Liver (tissue), 9 donors: Measurements from ENCODE around the gene MDM2. TPM values are rescaled to one million over a fixed set of nuclear protein-coding genes. Genes with fewer than 3 reads are reported as not detected.

Experiments used
- DNase-seq: peaks from one replicate; pipeline ENCODE4 v3.0.0-alpha.2; 2017; ENCODE audit warnings: low spot score
- H3K27ac ChIP-seq, 2 donors: one replicate each; pipeline ENCODE4 v1.7.0; 2013; ENCODE audit warnings: inconsistent platforms in 2 of 2, low read length in 2 of 2, control low read depth in 1 of 2, low read depth in 1 of 2, mild to moderate bottlenecking in 1 of 2
- H3K27me3 ChIP-seq, 4 donors: one replicate each; pipeline versions ENCODE4 v1.6.1 to v1.7.0; 2013; ENCODE audit warnings: low read length in 3 of 4, inconsistent platforms in 1 of 4, mild to moderate bottlenecking in 1 of 4, moderate library complexity in 1 of 4; ENCODE audit not compliant: control insufficient read depth in 4 of 4, insufficient read depth in 4 of 4
- H3K36me3 ChIP-seq, 4 donors: one replicate each; pipeline versions ENCODE4 v1.6.1 to v1.7.0; 2013; ENCODE audit warnings: low read length in 3 of 4, mild to moderate bottlenecking in 3 of 4, low read depth in 1 of 4, moderate library complexity in 1 of 4; ENCODE audit not compliant: control insufficient read depth in 4 of 4, insufficient read depth in 3 of 4
- H3K4me1 ChIP-seq, 4 donors: one replicate each; pipeline versions ENCODE4 v1.6.1 to v1.7.0; 2013; ENCODE audit warnings: low read length in 3 of 4, mild to moderate bottlenecking in 3 of 4, moderate library complexity in 1 of 4; ENCODE audit not compliant: control insufficient read depth in 4 of 4, insufficient read depth in 4 of 4
- H3K4me3 ChIP-seq, 3 donors: one replicate each; pipeline versions ENCODE4 v1.6.1 to v1.7.0; 2013; ENCODE audit warnings: low read length in 3 of 3, control low read depth in 1 of 3, low read depth in 1 of 3, mild to moderate bottlenecking in 1 of 3
- H3K9ac ChIP-seq, 2 donors: one replicate each; pipeline ENCODE4 v1.7.0; 2013; ENCODE audit warnings: low read length in 2 of 2, mild to moderate bottlenecking in 2 of 2, moderate library complexity in 2 of 2, control low read depth in 1 of 2, low read depth in 1 of 2
- H3K9me3 ChIP-seq, 4 donors: one replicate each; pipeline versions ENCODE4 v1.6.1 to v1.7.0; 2013; ENCODE audit warnings: low read length in 3 of 4; ENCODE audit not compliant: control insufficient read depth in 4 of 4
- ATF3 ChIP-seq: IDR thresholded peaks from 2 replicates; pipeline ENCODE4 v1.6.1; 2016; ENCODE audit warnings: antibody characterized with exemption
- CTCF ChIP-seq: fragments of 150-350 bp; IDR thresholded peaks from 2 replicates; pipeline ENCODE4 v1.5.1; 2017; ENCODE audit warnings: improper control_type of control experiment, low read depth, low read length; ENCODE audit not compliant: missing input control
- EGR1 ChIP-seq, 2 donors: IDR thresholded peaks; 2 replicates each; pipeline ENCODE4 v1.6.1; 2016 to 2018; ENCODE audit warnings: antibody characterized with exemption in 2 of 2, low read depth in 2 of 2
- FOXA1 ChIP-seq: IDR thresholded peaks from 2 replicates; pipeline ENCODE4 v1.6.1; 2016; ENCODE audit warnings: antibody characterized with exemption
- FOXA2 ChIP-seq: IDR thresholded peaks from 2 replicates; pipeline ENCODE4 v1.6.1; 2016; ENCODE audit warnings: antibody characterized with exemption
- GABPA ChIP-seq, 2 donors: IDR thresholded peaks in 1 of 2; conservative IDR thresholded peaks in 1 of 2; 2 replicates each; pipeline ENCODE4 v1.6.1; 2016; ENCODE audit warnings: antibody characterized with exemption in 2 of 2, mild to moderate bottlenecking in 1 of 2, moderate library complexity in 1 of 2
- HNF4A ChIP-seq, 2 donors: conservative IDR thresholded peaks; 2 replicates each; pipeline ENCODE4 v1.6.1; 2016; ENCODE audit warnings: antibody characterized with exemption in 2 of 2, mild to moderate bottlenecking in 2 of 2
- HNF4G ChIP-seq: IDR thresholded peaks from 2 replicates; pipeline ENCODE4 v1.6.1; 2016; ENCODE audit warnings: antibody characterized with exemption
- JUND ChIP-seq, 2 donors: IDR thresholded peaks; 2 replicates each; pipeline ENCODE4 v1.6.1; 2016; ENCODE audit warnings: antibody characterized with exemption in 2 of 2
- NR2F2 ChIP-seq: IDR thresholded peaks from 2 replicates; pipeline ENCODE4 v1.6.1; 2016; ENCODE audit warnings: antibody characterized with exemption
- RAD21 ChIP-seq, 2 donors: IDR thresholded peaks; 2 replicates each; pipeline ENCODE4 v1.6.1; 2016; ENCODE audit warnings: antibody characterized with exemption in 2 of 2, mild to moderate bottlenecking in 2 of 2
- REST ChIP-seq: IDR thresholded peaks from 2 replicates; pipeline ENCODE4 v1.6.1; 2016; ENCODE audit warnings: antibody characterized with exemption, mild to moderate bottlenecking
- RXRA ChIP-seq, 2 donors: IDR thresholded peaks; 2 replicates each; pipeline ENCODE4 v1.6.1; 2017 to 2018; ENCODE audit warnings: antibody characterized with exemption in 2 of 2, mild to moderate bottlenecking in 1 of 2
- SP1 ChIP-seq: IDR thresholded peaks from 2 replicates; pipeline ENCODE4 v1.6.1; 2018; ENCODE audit warnings: antibody characterized with exemption, mild to moderate bottlenecking
- TAF1 ChIP-seq: conservative IDR thresholded peaks from 2 replicates; pipeline ENCODE4 v1.6.1; 2016; ENCODE audit warnings: antibody characterized with exemption, mild to moderate bottlenecking
- ZBTB33 ChIP-seq: IDR thresholded peaks from 2 replicates; pipeline ENCODE4 v1.6.1; 2016; ENCODE audit warnings: antibody characterized with exemption
- WGBS: extraction: QIAGEN DNeasy Blood & Tissue Kit; methylation state at CpG from one replicate; pipeline ENCODE4 v1.1.7; 2013; 5-methylcytosine and 5-hydroxymethylcytosine counted together
- polyA plus RNA-seq, 2 donors: library from polyadenylated mRNA; stranded (reverse) in 1 of 2; unstranded in 1 of 2; fragments of 200-250 nt in 1 of 2; fragments of >200 nt in 1 of 2; fragmentation: Nextera tagmentation in 1 of 2; extraction: Ambion mirVana in 1 of 2; gene quantifications; one replicate each; pipeline versions ENCODE4 v1.2.1 to v1.2.3, GENCODE V29; 2013 to 2015
- total RNA-seq, 2 donors: library from RNA; depleted of rRNA; stranded (reverse); fragments of >200 nt; gene quantifications; one replicate each; pipeline ENCODE4 v1.2.3, GENCODE V29; 2014
- donor health status: healthy.
- donor health status: healthy.
- donor health status: healthy.
- donor health status: healthy.
- donor health status: healthy.

Gene MDM2
- total and polyA plus RNA-seq, 4 donors: 10.1 to 69.4 (median 36.9) TPM

- TF ChIP-seq CTCF (no peak), REST (no peak), SP1 (no peak), NR2F2 (no peak)
Measured at GRCh38 chr12:68761901-68762630, 45.9 kb upstream of the MDM2 start (continued).

- TF ChIP-seq HNF4G: no peak
- TF ChIP-seq FOXA2: no peak
- TF ChIP-seq ZBTB33: no peak
- TF ChIP-seq SP1: no peak
- WGBS: 98% methylated on average over 3 of the region's 3 CpGs
Measured at GRCh38 chr12:68762691-68763090, 45.3 kb upstream of the MDM2 start.

GRCh38 chr12:68765696-68766095 lies 42.3 kb upstream of the MDM2 start:
- Histone ChIP-seq H3K4me1 (peaks cover 0 to 3% (median 1%) of the 10 kb centered on the region in 4 donors), H3K9me3 (no peaks in the 10 kb centered on the region), H3K27ac (no peak overlapping the region), H3K9ac (no peak overlapping the region), H3K36me3 (peaks cover 0 to 15% (median 7%) of the 10 kb centered on the region in 4 donors), H3K27me3 (no peaks in the 10 kb centered on the region), H3K4me3 (no peak overlapping the region)
- 99% methylated on average over 1 of the region's 1 CpG for WGBS
- no peak for DNase-seq
- TF ChIP-seq ZBTB33: no peak
- no peak for TF ChIP-seq FOXA1
- TF ChIP-seq NR2F2: no peak
- TF ChIP-seq ATF3: no peak
- TF ChIP-seq EGR1 (IDR thresholded peaks at IDR 0.05; ENCODE audit: low read depth in 2 of 2): no peak
- no peak for TF ChIP-seq HNF4A (conservative IDR thresholded peaks at IDR 0.05)
- TF ChIP-seq RAD21 (IDR thresholded peaks at IDR 0.05): no peak
- no peak for TF ChIP-seq SP1
- no peak for TF ChIP-seq TAF1
- no peak for TF ChIP-seq REST
- TF ChIP-seq RXRA (IDR thresholded peaks at IDR 0.05): no peak
- TF ChIP-seq HNF4G: no peak
- TF ChIP-seq GABPA (IDR thresholded peaks at IDR 0.05 in 1 of 2, conservative IDR thresholded peaks at IDR 0.05 in 1 of 2): no peak
- no peak for TF ChIP-seq JUND (IDR thresholded peaks at IDR 0.05)

More at GRCh38 chr12:68762691-68763090, 45.3 kb upstream of the MDM2 start:
- Histone ChIP-seq H3K9me3 (no peaks in the 10 kb centered on the region), H3K36me3 (peaks cover 0 to 21% (median 8%) of the 10 kb centered on the region in 4 donors), H3K9ac (no peak overlapping the region), H3K4me1 (peaks cover 0 to 3% (median 1%) of the 10 kb centered on the region in 4 donors), H3K27ac (no peak overlapping the region), H3K4me3 (no peak overlapping the region), H3K27me3 (no peaks in the 10 kb centered on the region)
- no peak for DNase-seq
